GM19452 (cell line): ENCODE data around the gene TP63.
A peak's percentile ranks its signal among the peaks of the same experiment; 100 is the strongest.
"Not testable (repeated sequence)": the region's sequence is repeated elsewhere in the genome, so short reads cannot be mapped to it uniquely, and the experiment has no call there.

Experiments used
- ATAC-seq: cut with Tn5 transposase; IDR thresholded peaks from one replicate; pipeline ENCODE4 v1.9.1; 2021; ENCODE audit not compliant: unreplicated experiment

TP63 gene

DNA sequence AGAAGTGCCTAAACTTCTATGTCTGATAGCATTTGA lies at the start of gene TP63:
Gene TP63 (plus strand): TSS at position 17 of the 36 bp plus-strand sequence. CDS start 127 bp downstream, outside the sequence.
- no peak for ATAC-seq

DNA sequence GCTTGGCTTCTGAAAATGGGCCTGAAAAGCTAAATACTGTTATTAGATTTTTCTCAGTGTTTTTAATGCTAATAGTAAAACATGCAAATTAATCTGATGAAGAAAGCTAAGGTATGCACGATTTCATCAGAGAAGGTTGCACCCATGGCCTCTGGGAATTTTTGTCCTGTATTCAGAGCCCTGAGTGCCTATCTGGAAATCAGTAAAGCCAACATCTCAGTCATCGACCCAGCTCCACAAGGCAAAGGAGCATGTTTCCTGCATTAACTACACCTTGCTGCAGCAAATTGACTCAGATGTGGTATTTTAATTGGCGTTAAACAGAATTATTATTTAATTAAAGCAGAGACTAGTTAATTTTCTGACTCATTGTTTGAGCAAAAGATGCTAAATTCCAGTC lies 49.0 kb upstream of the TP63 start:
- no peak for ATAC-seq

DNA sequence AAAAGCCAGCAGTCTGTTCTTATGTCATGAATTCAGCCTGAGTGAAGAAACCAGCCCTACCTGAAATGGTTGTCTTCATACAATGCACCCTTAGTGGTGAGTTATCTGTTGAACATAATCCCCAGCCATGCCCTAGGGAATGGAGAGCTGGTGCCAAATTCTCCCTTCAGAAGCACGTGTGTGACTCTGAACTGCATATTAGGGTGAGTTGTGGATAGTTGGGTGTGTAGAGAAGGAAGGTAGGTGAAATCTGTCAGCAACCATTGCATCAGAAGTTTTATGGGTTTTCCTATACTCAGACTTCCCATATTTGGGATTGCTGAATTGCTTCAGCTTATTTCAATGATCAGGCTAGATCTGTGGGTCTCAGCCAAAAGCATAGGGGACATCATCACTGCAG lies 46.5 kb upstream of the TP63 start:
- ATAC-seq: no peak

DNA sequence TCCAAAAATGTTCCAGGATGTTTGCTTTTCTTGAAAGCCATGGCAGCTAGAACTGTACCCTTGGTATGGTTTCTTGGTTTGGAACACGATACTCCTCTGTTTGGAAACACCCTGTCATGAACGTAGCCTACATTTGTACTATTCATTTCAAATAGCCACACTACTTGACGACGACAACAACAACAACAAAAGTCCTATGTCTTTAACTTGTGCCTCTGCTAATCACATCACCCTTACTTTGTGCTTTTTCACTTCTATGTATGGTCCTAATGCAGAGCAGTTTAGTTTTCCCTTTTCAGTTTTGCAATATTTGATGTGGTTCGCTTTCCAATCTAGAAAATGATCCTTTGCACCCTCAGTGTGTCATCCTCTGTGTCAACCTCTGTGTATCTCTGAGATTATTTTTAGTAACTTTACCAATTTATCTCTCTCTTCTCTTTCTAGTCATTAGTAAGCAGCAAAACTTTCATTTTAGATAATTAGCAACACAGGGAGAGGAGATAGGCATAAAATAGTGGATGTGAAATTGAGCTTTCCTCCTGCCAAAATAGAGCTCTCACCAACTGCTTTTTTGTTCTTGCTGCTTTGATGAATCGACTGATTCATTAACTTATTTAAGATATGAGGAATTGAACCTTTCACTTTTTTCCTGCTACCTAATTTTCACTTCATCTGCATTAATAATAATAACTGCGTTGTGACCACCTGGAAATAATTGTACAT lies 44.1 kb upstream of the TP63 start:
- peak; percentile 73 for ATAC-seq

DNA sequence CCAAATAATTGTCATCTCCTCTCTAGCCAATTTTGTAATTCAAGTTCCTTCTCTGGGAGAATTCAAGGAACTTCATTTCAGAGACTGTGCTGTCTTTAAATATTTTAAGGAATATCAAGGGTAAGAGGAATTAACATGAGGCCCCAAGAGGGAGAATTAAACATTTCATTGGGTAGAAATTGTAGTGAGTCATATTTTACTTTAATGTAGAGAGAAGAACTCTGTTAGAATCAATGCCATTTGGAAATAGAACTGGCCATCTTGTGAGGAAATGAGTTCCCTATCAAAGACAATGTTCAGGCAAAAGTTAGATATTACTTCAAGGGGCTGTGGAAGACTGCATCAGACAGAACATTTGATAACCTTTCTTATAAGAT lies 43.5 kb upstream of the TP63 start:
- no peak for ATAC-seq

DNA sequence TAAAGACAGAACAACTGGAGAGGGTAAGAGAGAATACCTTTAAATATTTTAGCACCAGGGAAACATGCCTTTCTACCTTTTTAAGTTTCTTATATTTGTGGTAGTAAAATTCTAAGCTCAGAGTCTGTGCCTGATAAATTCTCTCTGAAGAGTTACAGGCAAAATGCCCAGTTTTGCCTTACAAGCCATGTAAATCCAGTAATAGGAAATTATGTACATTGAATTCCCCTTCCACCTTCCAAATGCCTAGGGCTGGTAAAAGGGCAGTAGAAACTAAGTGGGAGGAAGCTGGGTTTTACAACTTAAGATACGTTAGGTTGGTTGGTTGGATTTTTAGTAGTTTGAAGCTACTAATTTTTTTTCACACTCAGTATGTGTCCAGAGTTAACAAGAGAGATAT lies 43.1 kb upstream of the TP63 start:
- no peak for ATAC-seq

DNA sequence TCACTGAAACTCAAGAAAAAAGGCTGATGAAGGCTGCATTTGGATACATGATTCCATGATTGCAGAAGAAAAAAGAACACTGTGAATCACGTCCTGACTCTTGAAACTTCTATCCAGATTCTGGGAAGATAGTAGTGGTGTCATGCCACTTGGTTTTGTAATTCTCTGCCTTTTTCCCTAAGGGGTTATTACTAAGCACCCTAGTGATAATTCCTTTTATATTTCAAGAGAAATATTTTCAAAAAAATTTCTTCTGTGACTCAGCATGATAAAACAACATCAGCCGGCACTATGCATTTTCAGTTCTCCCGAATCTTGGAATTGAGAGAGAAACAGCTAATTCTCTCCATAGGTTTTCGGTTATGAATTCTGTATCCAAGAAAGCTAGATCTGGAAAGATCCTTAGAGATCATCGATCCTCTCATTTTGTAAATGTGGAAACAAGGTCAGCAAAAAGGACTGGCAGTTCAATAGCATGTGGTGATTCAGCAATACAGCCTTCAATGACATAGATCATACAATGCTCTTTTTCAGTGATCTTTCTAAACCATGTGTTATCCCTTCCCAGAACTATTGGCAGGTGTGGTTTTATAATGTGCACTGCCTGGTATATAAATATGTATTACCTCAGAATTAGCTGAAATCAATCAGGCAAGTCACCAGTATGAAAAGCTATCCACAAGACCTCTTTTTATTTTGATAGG lies 42.6 kb upstream of the TP63 start:
- ATAC-seq: no peak

DNA sequence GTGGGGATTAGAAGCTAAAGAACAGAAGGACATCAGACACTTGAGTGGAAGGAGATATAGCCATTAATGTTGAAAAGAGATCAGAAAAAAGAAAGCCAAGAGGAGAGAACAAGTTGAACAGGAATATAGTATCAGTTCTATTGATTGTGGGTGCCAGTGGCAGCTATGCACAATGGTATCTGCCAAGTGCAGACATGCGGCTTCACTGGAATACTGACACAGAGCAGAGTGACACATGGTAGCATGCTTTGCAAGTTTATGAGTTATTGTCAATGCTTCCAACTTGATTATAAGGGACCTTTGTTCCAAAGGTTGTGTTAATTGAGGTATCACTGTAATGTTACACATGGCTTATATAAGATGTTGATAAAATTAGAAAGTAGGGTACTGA lies 42.0 kb upstream of the TP63 start:
- ATAC-seq: no peak

DNA sequence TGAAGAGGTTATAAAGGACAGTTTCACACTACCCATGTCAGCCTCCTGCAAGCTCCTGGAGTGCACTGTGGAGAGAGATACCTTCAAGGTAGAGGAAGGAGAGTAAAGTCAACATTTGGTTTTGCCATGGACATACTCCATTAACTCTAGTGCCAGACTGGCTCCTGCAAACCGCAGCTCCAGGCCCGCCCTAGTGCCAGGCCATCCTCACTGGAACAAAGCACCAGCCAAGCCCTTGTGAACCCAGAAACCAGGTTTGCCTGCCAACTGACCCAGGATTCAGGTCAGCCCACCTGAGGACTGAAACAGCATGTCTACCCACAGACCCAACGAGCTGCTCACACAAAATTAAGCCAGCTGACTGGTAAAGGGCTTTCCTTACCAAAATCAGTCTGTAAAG lies 41.0 kb upstream of the TP63 start:
- ATAC-seq: no peak

DNA sequence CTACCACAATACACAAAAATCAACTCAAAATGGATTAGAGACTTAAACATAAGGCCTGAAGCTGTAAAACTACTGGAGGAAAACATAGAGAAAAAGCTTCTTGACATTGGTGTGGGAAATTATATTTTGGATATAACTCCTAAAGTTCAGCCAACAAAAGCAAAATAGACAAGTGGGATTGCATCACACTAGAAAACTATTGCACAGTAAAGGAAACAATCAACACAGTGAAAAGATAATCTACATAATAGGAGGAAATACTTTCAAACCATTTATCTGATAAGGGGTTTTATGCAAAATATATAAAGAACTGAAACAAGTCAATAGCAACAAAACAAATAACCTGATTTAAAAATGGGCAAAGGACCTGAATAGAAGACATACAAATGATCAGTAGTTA lies 37.6 kb upstream of the TP63 start:
- ATAC-seq: no peak

DNA sequence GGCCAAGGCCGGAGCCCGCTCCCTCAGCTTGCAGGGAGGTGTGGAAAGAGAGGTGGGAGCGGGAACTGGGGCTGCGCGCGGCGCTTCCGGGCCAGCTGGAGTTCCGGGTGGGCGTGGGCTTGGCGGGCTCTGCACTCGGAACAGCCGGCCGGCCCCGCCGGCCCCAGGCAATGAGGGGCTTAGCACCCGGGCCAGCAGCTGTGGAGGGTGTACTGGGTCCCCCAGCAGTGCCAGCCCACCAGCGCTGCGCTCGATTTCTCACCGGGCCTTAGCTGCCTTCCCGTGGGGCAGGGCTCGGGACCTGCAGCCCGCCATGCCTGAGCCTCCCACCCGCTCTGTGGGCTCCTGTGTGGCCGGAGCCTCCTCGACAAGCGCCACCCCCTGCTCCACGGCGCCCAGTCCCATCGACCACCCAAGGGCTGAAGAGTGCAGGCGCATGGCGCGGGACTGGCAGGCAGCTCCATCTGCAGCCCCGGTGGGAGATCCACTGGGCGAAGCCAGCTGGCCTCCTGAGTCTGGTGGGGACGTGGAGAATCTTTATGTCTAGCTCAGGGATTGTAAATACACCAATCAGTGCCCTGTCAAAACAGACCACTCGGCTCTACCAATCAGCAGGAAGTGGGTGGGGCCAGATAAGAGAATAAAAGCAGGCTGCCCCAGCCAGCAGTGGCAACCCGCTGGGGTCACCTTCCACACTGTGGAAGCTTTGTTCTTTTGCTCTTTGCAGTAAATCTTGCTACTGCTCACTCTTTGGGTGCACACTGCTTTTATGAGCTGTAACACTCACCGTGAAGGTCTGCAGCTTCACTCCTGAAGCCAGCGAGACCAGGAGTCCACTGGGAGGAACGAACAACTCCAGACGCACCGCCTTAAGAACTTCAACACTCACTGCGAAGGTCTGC lies 34.9 kb upstream of the TP63 start:
- ATAC-seq: not testable (repeated sequence)

DNA sequence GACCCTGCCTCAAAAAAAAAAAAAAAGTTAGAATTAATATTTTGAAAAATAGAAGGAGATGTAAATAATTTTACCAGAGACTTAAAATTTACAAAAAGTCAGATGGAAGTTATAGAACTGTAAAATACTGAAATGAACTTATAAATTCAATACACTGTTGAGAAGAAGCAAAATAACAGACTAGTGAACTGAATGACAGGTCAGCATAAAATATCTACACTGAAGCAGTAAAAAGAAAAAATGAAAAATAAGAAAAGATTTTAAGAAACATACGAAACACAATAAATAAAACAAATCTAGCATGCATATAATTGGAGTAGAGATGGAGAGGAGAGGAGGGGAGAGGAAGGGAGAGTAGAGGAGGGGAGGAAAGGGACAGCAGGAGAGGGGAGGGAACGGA lies 33.3 kb upstream of the TP63 start:
- no peak for ATAC-seq

DNA sequence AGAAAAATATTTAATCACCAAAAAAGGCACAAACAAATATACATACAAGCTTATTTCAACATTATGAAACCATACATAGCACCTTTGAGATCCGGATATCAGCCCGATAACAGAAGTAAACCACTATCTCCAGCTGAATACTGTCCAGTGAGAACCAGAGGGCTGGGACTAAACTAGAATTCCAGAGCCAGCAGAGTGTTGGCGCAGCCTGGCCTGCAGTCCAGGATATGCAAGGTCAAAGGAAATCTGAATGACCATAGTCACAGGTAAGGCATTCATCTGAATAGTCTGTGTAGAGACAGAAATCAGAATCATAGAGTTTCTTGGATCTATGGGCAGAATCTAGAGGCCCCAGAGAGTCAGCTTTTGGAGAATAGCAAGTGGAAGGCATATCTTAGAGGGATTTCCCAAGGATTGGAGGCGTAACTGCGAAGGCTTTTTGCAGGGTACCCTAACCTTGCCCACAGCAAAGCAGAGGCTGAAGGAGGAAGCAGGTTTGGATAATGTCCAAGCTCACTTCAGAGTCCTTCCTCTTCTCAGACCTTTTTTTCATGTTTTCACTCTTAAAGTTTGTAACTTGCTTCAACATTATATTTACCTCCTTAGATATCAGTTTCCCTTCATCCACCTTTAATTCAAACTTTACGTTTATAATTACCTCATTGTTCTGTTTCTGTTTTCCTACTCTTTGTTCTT lies 32.5 kb upstream of the TP63 start:
- ATAC-seq: no peak

DNA sequence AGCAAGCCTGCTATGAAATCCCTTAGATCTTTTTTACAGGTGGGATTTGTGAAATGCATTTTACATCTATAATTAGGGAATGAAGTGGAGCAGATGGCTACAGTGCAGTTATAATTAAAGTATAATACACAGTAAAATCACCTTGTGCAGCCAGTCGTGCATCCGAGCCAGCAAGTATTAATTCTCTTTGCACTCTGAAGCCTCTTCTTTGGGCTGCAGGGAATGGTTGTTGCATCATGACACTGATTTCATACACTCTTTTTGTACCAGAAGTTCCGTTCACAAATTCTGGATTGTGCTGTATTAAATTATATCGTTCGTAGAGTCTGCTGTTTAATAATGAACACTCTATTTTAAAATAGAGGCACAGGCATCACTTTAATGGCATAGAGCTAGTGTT lies 28.7 kb upstream of the TP63 start:
- ATAC-seq: no peak

DNA sequence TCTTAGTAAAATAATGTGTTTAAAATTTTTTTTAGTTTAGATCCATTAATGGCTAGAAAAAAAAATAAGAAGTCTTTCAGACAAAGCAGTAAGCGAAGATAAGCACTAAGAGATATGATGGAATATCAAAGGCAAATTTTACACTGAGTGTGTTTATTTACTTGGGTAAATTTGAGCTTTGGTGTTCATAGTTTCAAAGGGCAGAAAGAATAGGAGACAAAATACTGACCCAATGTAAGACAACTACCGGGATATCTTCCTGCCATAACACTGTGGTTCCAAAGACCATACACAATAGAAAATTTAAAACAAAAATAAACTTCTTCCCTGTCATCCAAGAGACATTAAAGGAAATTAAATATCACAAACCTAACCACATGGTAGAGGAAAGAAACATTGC lies 25.5 kb upstream of the TP63 start:
- ATAC-seq: no peak

DNA sequence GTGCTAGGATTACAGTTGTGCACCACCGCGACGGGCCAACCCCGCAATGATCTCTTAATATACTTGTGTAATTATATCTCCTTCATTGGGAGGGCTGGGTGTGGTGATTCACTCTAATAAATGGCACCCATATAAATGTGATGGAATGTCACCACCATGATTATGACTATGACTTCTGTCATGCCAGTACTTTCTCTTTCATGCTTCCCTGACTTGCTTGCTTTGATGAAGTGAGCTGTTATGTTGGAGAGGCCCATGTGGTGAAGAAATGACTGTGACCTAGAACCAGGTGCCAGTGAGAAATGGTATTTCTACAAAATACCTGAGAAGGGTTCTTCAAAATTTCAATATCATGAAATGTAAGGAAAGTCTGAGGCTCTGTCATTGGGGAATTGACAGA lies 24.4 kb upstream of the TP63 start:
- no peak for ATAC-seq

DNA sequence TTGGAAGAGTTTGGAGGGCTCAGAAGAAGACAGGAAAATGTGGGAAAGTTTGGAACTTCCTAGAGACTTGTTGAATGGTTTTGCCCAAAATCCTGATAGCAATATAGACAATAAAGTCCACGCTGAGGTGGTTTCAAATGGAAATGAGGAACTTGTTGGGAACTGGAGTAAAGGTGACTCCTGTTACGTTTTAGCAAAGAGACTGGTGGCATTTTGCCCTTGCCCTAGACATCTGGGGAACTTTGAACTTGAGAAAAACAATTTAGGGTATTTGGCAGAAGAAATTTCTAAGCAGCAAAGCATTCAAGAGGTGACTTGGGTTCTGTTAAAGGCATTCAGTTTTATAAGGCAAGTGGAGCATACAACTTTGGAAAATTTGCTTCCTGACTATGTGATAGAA lies 18.5 kb upstream of the TP63 start:
- ATAC-seq: not testable (repeated sequence)

DNA sequence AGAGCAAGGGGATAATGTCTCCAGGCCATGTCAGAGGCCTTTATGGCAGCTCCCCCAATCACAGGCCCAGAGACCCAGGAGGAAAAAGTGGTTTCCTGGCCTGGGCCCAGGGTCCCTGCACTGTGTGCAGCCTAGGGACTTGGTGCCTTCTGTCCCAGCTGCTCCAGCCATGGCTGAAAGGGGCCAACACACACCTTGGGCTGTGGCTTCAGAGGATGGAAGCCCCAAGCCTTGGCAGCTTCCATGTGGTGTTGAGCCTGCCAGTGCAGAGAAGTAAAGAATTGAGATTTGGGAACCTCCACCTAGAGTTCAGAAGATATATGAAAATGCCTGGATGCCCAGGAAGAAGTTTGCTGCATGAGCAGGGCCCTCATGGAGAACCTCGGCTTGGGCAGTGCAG lies 18.1 kb upstream of the TP63 start:
- ATAC-seq: no peak

DNA sequence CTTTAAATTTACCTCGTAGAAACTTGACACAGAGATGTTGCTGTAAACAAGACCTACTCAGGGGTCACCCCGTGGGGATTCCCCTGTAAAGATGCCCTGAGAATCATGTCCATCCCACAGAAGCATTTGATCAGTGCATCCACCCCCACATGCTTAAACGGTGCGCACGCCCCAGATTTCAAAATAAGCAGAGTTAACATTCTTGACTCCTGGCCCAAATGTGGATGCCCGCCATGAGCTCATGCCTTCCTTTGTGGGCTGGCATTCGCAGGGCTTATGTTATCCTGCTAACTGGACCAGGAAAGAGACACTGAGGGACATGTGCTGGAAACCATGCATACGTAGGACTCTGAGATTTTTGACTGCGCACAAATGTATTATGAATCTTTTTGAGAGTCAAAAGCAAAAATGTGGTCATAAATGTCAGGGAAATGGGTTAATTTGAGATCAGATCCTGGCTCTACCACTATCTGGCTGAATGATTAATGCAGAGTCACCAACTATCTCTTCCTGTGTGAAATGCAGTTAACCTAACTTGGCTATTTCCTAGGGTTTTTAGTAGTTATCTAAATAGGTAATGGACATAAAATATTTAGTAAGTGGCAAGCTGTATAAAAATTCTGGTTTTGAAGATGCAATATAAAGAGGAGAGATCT lies 9.1 kb upstream of the TP63 start:
- no peak for ATAC-seq

DNA sequence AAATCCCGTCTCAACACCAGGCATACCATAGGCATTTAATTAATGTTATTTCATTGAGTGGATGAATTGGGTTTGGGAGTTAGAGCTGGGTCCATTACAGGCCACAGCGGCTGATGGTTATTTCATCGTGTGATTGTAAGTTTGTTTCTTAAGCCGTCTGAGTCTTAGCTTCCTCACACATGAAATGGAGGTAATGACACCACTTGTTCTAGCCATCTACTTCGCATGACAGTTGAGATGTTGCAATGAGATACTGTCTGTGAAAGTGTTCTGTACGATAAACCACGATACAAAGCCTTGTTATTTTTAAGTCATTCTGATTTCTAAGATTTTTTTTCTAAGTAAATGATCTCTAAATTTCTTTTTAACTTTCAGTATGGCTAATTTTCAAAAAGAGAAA lies 8.6 kb upstream of the TP63 start:
- no peak for ATAC-seq

DNA sequence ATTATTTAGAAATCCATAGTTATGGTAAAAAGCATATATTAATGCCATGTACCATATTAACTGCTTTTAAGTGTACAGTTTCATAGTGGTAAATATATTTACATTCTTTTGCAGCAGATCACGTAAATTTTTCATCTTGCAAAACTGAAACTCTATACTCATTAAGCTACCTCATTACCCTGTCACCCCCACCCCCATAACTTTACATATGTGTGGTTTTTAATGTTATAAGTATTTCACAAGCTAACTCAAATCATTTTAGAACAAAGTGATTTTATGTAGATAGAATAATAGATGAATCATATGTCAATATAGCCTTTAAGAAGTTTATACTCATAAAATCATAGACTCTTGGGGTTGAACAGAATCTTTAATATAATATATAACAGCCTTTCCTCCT lies 7.1 kb upstream of the TP63 start:
- no peak for ATAC-seq

DNA sequence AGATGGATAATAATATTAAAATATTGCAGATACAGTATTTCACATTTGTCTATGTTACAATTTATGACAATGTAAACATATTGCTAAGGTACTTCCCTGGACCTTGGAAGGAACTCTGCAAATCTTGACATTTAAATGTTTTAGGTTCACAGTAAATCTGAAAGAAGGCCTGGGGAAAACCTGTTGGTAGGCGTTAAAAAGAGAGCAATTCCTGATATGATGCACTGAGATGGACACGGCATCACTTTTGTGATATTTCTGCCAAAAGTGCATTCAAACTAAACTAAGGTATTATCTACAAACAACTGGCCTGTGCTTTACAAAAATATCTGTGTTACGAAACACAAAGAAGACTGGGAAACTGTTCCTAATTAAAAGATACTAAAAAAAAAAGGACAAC lies 6.1 kb upstream of the TP63 start:
- no peak for ATAC-seq
